ENCODE measurements around the gene PDE4D.

The PDE4D gene

GRCh38 chr5:59279979-59280378 is 613.5 kb downstream of the PDE4D start:
- FAIRE-seq (no peak), DNase-seq (ENCODE audit: insufficient read length) (no peak)
- TF ChIP-seq POLR2A (IDR thresholded peaks at IDR 0.05; ENCODE audit: low read depth, low read length) (no peak), POLR2AphosphoS5 (IDR thresholded peaks at IDR 0.05; ENCODE audit: low read depth, low read length) (no peak), TAF1 (IDR thresholded peaks at IDR 0.05; ENCODE audit: borderline replicate concordance, low read depth, low read length) (no peak)

- FAIRE-seq (no peak), DNase-seq (ENCODE audit: insufficient read length) (no peak)
- TF ChIP-seq POLR2AphosphoS5 (IDR thresholded peaks at IDR 0.05; ENCODE audit: low read depth, low read length) (no peak), TAF1 (IDR thresholded peaks at IDR 0.05; ENCODE audit: borderline replicate concordance, low read depth, low read length) (no peak)
Observed at GRCh38 chr5:59276917-59277372, 616.6 kb downstream of the PDE4D start.

- TF ChIP-seq POLR2AphosphoS5 (IDR thresholded peaks at IDR 0.05; ENCODE audit: low read depth, low read length): no peak
- TF ChIP-seq TAF1 (IDR thresholded peaks at IDR 0.05; ENCODE audit: borderline replicate concordance, low read depth, low read length): no peak
- no peak for TF ChIP-seq POLR2A (IDR thresholded peaks at IDR 0.05; ENCODE audit: low read depth, low read length)
- DNase-seq (ENCODE audit: insufficient read length): no peak
- FAIRE-seq: no peak
Observed at GRCh38 chr5:59276325-59276675, 617.2 kb downstream of the PDE4D start.

GRCh38 chr5:59275510-59276324 is 617.8 kb downstream of the PDE4D start:
- FAIRE-seq (no peak), DNase-seq (ENCODE audit: insufficient read length) (no peak)
- no peak for TF ChIP-seq POLR2AphosphoS5 (IDR thresholded peaks at IDR 0.05; ENCODE audit: low read depth, low read length)
- no peak for TF ChIP-seq POLR2A (IDR thresholded peaks at IDR 0.05; ENCODE audit: low read depth, low read length)
- TF ChIP-seq TAF1 (IDR thresholded peaks at IDR 0.05; ENCODE audit: borderline replicate concordance, low read depth, low read length): no peak

GRCh38 chr5:59275170-59275509 is 618.4 kb downstream of the PDE4D start:
- TF ChIP-seq TAF1 (IDR thresholded peaks at IDR 0.05; ENCODE audit: borderline replicate concordance, low read depth, low read length) (no peak), POLR2AphosphoS5 (IDR thresholded peaks at IDR 0.05; ENCODE audit: low read depth, low read length) (no peak), POLR2A (IDR thresholded peaks at IDR 0.05; ENCODE audit: low read depth, low read length) (no peak)
- FAIRE-seq (no peak), DNase-seq (ENCODE audit: insufficient read length) (no peak)

GRCh38 chr5:59274106-59274636 is 619.4 kb downstream of the PDE4D start:
- no peak for FAIRE-seq
- no peak for TF ChIP-seq POLR2A (IDR thresholded peaks at IDR 0.05; ENCODE audit: low read depth, low read length)
- no peak for TF ChIP-seq TAF1 (IDR thresholded peaks at IDR 0.05; ENCODE audit: borderline replicate concordance, low read depth, low read length)
- TF ChIP-seq POLR2AphosphoS5 (IDR thresholded peaks at IDR 0.05; ENCODE audit: low read depth, low read length): no peak
- no peak for DNase-seq (ENCODE audit: insufficient read length)

- DNase-seq (ENCODE audit: insufficient read length) (no peak), FAIRE-seq (no peak)
- TF ChIP-seq POLR2A (IDR thresholded peaks at IDR 0.05; ENCODE audit: low read depth, low read length) (no peak), TAF1 (IDR thresholded peaks at IDR 0.05; ENCODE audit: borderline replicate concordance, low read depth, low read length) (no peak), POLR2AphosphoS5 (IDR thresholded peaks at IDR 0.05; ENCODE audit: low read depth, low read length) (no peak)
Observed at GRCh38 chr5:59272809-59273427, 620.6 kb downstream of the PDE4D start.

- no peak for FAIRE-seq
- no peak for TF ChIP-seq POLR2A (IDR thresholded peaks at IDR 0.05; ENCODE audit: low read depth, low read length)
- no peak for TF ChIP-seq TAF1 (IDR thresholded peaks at IDR 0.05; ENCODE audit: borderline replicate concordance, low read depth, low read length)
- TF ChIP-seq POLR2AphosphoS5 (IDR thresholded peaks at IDR 0.05; ENCODE audit: low read depth, low read length): no peak
- DNase-seq (ENCODE audit: insufficient read length): no peak
Observed at GRCh38 chr5:59268756-59269415, 624.6 kb downstream of the PDE4D start.

GRCh38 chr5:59267033-59267432 is 626.5 kb downstream of the PDE4D start:
- FAIRE-seq (no peak), DNase-seq (ENCODE audit: insufficient read length) (no peak)
- TF ChIP-seq POLR2A (IDR thresholded peaks at IDR 0.05; ENCODE audit: low read depth, low read length) (no peak), TAF1 (IDR thresholded peaks at IDR 0.05; ENCODE audit: borderline replicate concordance, low read depth, low read length) (no peak), POLR2AphosphoS5 (IDR thresholded peaks at IDR 0.05; ENCODE audit: low read depth, low read length) (no peak)

GRCh38 chr5:59266410-59266809 is 627.1 kb downstream of the PDE4D start:
- FAIRE-seq: no peak
- TF ChIP-seq POLR2AphosphoS5 (IDR thresholded peaks at IDR 0.05; ENCODE audit: low read depth, low read length) (no peak), TAF1 (IDR thresholded peaks at IDR 0.05; ENCODE audit: borderline replicate concordance, low read depth, low read length) (no peak), POLR2A (IDR thresholded peaks at IDR 0.05; ENCODE audit: low read depth, low read length) (no peak)

GRCh38 chr5:59264639-59265245 is 628.8 kb downstream of the PDE4D start:
- TF ChIP-seq POLR2A (IDR thresholded peaks at IDR 0.05; ENCODE audit: low read depth, low read length): no peak
- TF ChIP-seq POLR2AphosphoS5 (IDR thresholded peaks at IDR 0.05; ENCODE audit: low read depth, low read length): no peak
- no peak for TF ChIP-seq TAF1 (IDR thresholded peaks at IDR 0.05; ENCODE audit: borderline replicate concordance, low read depth, low read length)
- FAIRE-seq (no peak), DNase-seq (ENCODE audit: insufficient read length) (no peak)

More at GRCh38 chr5:59266410-59266809, 627.1 kb downstream of the PDE4D start:
- DNase-seq (ENCODE audit: insufficient read length): no peak
